B cell (primary cell): ENCODE results near the gene IQCM. TPM values are rescaled to one million over a fixed set of nuclear protein-coding genes. Genes with fewer than 3 reads are reported as not detected.

Source experiments
- ATAC-seq: fragments of 200-7000 bp; cut with Tn5 transposase; one replicate; pipeline ENCODE4 v1.10.0; 2021; ENCODE audit warnings: low read depth, mild to moderate bottlenecking, moderate number of reproducible peaks, moderate library complexity
- CTCF ChIA-PET: fragments of 350-600 bp; sonication (Branson Sonifier 250); formaldehyde crosslinking; loops from one replicate; lab custom pipeline; 2021; ENCODE audit warnings: antibody characterized with exemption, inconsistent platforms; lab: Charles Lee
- POLR2A ChIA-PET: fragments of 350-600 bp; sonication (Branson Sonifier 250); formaldehyde crosslinking; loops from one replicate; lab custom pipeline; 2021; ENCODE audit warnings: antibody characterized with exemption; lab: Charles Lee
- DNase-seq: peaks from one replicate; pipeline ENCODE4 v3.0.0; 2013
- H2AFZ ChIP-seq: 2 replicates; pipeline ENCODE4 v1.6.1; 2012; ENCODE audit warnings: mild to moderate bottlenecking, low read depth, low read length; ENCODE audit not compliant: insufficient read depth, poor library complexity, severe bottlenecking
- H3K27ac ChIP-seq, 2 donors: 1 replicate in 1 of 2; 2 replicates in 1 of 2; pipeline ENCODE4 v1.5.1; 2012 to 2013; ENCODE audit warnings: low read length in 2 of 2, mild to moderate bottlenecking in 2 of 2, moderate library complexity in 1 of 2
- H3K27me3 ChIP-seq, 4 experiments: fragments of 200-600 bp in 1 of 4; sonication (generic) in 1 of 4; replicated peaks in 1 of 4; 1 replicate in 2 of 4; 2 replicates in 2 of 4; pipeline versions ENCODE4 v1.6.1 to v1.7.0; 2013 to 2016; ENCODE audit warnings: low read length in 3 of 4, mild to moderate bottlenecking in 2 of 4, mixed read lengths in 1 of 4, moderate library complexity in 1 of 4; ENCODE audit not compliant: insufficient read depth in 4 of 4, control insufficient read depth in 3 of 4; ENCODE audit errors: control extremely low read depth in 1 of 4
- H3K36me3 ChIP-seq, 2 experiments: replicated peaks in 1 of 2; 1 replicate in 1 of 2; 2 replicates in 1 of 2; pipeline versions ENCODE4 v1.6.1 to v1.7.1; 2013; ENCODE audit warnings: low read length in 1 of 2; ENCODE audit not compliant: insufficient read depth in 2 of 2, control insufficient read depth in 1 of 2; ENCODE audit errors: control extremely low read depth in 1 of 2, extremely low read depth in 1 of 2
- H3K4me1 ChIP-seq, 2 donors: fragments of 200-600 bp in 1 of 2; sonication (generic) in 1 of 2; 1 replicate in 1 of 2; 2 replicates in 1 of 2; pipeline versions ENCODE4 v1.5.1 to v1.6.1; 2013 to 2017; ENCODE audit warnings: low read length in 2 of 2; ENCODE audit not compliant: control insufficient read depth in 2 of 2, insufficient read depth in 2 of 2
- H3K4me2 ChIP-seq: replicated peaks from 2 replicates; pipeline ENCODE3; 2012; ENCODE audit warnings: mild to moderate bottlenecking, low read depth, low read length; ENCODE audit not compliant: poor library complexity, severe bottlenecking
- H3K4me3 ChIP-seq, 5 experiments: fragments of 200-600 bp in 1 of 5; sonication (generic) in 1 of 5; 1 replicate in 3 of 5; 2 replicates in 2 of 5; pipeline versions ENCODE4 v1.5.1 to v1.7.0; 2011 to 2016; ENCODE audit warnings: low read length in 4 of 5, mild to moderate bottlenecking in 4 of 5, low read depth in 2 of 5, control low read depth in 1 of 5, moderate library complexity in 1 of 5; ENCODE audit not compliant: insufficient read depth in 1 of 5; ENCODE audit errors: control extremely low read depth in 1 of 5, extremely low read depth in 1 of 5
- H3K79me2 ChIP-seq: fragments of 200-600 bp; sonication (generic); one replicate; pipeline ENCODE4 v1.6.0; 2016; ENCODE audit warnings: low read length; ENCODE audit not compliant: control insufficient read depth, insufficient read depth
- H3K9ac ChIP-seq: fragments of 200-600 bp; sonication (generic); 2 replicates; pipeline ENCODE4 v1.6.1; 2017; ENCODE audit warnings: mild to moderate bottlenecking, low read length, moderate library complexity
- H3K9me3 ChIP-seq, 3 donors: one replicate each; pipeline versions ENCODE4 v1.6.1 to v1.7.1; 2013; ENCODE audit warnings: low read length in 2 of 3; ENCODE audit not compliant: control insufficient read depth in 2 of 3, insufficient read depth in 1 of 3; ENCODE audit errors: control extremely low read depth in 1 of 3
- H4K20me1 ChIP-seq: 2 replicates; pipeline ENCODE4 v1.6.0; 2012; ENCODE audit warnings: mild to moderate bottlenecking, low read length; ENCODE audit not compliant: insufficient read depth, control insufficient read depth, poor library complexity, severe bottlenecking
- H3K27ac Mint-ChIP-seq: one replicate; pipeline ENCODE4 v1.8.0; 2021; ENCODE audit warnings: mixed read lengths
- H3K27me3 Mint-ChIP-seq: one replicate; pipeline ENCODE4 v1.8.0; 2021; ENCODE audit warnings: mixed read lengths
- H3K4me1 Mint-ChIP-seq: one replicate; pipeline ENCODE4 v1.8.0; 2021; ENCODE audit warnings: mixed read lengths
- H3K4me3 Mint-ChIP-seq: one replicate; pipeline ENCODE4 v1.8.0; 2021; ENCODE audit warnings: mixed read lengths
- H3K9me3 Mint-ChIP-seq: one replicate; pipeline ENCODE4 v1.8.0; 2022; ENCODE audit warnings: mixed read lengths; ENCODE audit not compliant: insufficient read depth
- EZH2 ChIP-seq: IDR thresholded peaks from 2 replicates; pipeline ENCODE4 v1.6.1; 2012; ENCODE audit warnings: borderline replicate concordance, low read depth, mild to moderate bottlenecking, moderate library complexity, low read length; ENCODE audit not compliant: insufficient read depth, poor library complexity, severe bottlenecking
- WGBS: methylation state at CpG from one replicate; pipeline ENCODE4 v1.1.5; 2013; ENCODE audit warnings: missing lambda C conversion rate; ENCODE audit not compliant: insufficient coverage; 5-methylcytosine and 5-hydroxymethylcytosine counted together
- intact Hi-C: fragments of 100-400 bp; cut with micrococcal nuclease; formaldehyde crosslinking; loops from one replicate; pipeline ENCODE4 v1.10.0; 2022
- polyA plus RNA-seq: library from polyadenylated mRNA; depleted of rRNA; stranded (reverse); fragments of >200 nt; gene quantifications from 2 replicates; pipeline ENCODE4 v1.2.3, GENCODE V29; 2012
- total RNA-seq, 2 donors: library from RNA; stranded (reverse); fragments of 120-200 nt in 1 of 2; gene quantifications; 1 replicate in 1 of 2; 2 replicates in 1 of 2; pipeline versions ENCODE4 v1.2.3 to v1.2.4, GENCODE V29; 2013 to 2022
- TF ChIP-seq, protein P1 (sequence below): fragments of 200-600 bp; IDR thresholded peaks from one replicate; pipeline ENCODE4 v1.8.0; 2022; ENCODE audit warnings: antibody characterized with exemption, mild to moderate bottlenecking

The IQCM gene
- total and polyA plus RNA-seq, 2 donors (not counting 1 experiment from before 2014, with no cell fraction given), result not detected

DNA sequence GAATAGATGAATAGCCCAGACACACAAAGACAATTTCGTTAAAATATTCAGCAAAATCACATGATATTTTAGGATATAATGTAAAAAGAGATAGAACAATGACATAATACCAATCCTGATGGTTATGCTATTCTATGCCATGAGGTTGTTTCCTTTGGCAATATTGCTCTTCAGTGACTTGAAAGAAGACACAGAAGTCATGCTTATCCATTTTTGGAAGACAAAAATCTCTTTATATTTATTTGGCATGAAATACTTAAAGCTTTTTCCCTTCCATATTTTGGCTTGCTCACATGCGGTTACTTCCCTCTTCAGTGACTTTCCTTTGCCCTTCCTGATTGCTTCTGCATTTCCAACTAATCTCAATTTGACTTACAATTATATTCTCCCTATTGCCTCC, 314.8 kb downstream of the IQCM start:
- Mint-ChIP-seq H3K9me3 (peaks cover 9% of the 10 kb centered on the region), H3K27ac (no peak overlapping the region), H3K4me3 (no peak overlapping the region), H3K27me3 (no peaks in the 10 kb centered on the region), H3K4me1 (no peaks in the 10 kb centered on the region)
- no peak overlapping the region for H3K9ac ChIP-seq
- no peaks in the 10 kb centered on the region for H4K20me1 ChIP-seq
- H3K36me3 ChIP-seq, result no peaks in the 10 kb centered on the region
- no peak overlapping the region for H3K4me2 ChIP-seq
- H3K79me2 ChIP-seq, result no peaks in the 10 kb centered on the region
- no peak overlapping the region for H3K4me3 ChIP-seq
- H3K27me3 ChIP-seq, result no peaks in the 10 kb centered on the region
- no peak for DNase-seq
- no peaks in the 10 kb centered on the region for H3K9me3 ChIP-seq
- POLR2A ChIA-PET, result no interaction called here
- no peaks in the 10 kb centered on the region for H3K4me1 ChIP-seq
- no peak for TF ChIP-seq EZH2
- TF ChIP-seq, protein P1, sequence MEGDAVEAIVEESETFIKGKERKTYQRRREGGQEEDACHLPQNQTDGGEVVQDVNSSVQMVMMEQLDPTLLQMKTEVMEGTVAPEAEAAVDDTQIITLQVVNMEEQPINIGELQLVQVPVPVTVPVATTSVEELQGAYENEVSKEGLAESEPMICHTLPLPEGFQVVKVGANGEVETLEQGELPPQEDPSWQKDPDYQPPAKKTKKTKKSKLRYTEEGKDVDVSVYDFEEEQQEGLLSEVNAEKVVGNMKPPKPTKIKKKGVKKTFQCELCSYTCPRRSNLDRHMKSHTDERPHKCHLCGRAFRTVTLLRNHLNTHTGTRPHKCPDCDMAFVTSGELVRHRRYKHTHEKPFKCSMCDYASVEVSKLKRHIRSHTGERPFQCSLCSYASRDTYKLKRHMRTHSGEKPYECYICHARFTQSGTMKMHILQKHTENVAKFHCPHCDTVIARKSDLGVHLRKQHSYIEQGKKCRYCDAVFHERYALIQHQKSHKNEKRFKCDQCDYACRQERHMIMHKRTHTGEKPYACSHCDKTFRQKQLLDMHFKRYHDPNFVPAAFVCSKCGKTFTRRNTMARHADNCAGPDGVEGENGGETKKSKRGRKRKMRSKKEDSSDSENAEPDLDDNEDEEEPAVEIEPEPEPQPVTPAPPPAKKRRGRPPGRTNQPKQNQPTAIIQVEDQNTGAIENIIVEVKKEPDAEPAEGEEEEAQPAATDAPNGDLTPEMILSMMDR, result no peak
- ATAC-seq, result no peak
- intact Hi-C loops, result no loop called here
- H2AFZ ChIP-seq, result no peak overlapping the region
- H3K27ac ChIP-seq, result no peak overlapping the region
- WGBS, result no CpG with 5 or more reads among the region's 2 CpGs
- CTCF ChIA-PET, result no interaction called here

DNA sequence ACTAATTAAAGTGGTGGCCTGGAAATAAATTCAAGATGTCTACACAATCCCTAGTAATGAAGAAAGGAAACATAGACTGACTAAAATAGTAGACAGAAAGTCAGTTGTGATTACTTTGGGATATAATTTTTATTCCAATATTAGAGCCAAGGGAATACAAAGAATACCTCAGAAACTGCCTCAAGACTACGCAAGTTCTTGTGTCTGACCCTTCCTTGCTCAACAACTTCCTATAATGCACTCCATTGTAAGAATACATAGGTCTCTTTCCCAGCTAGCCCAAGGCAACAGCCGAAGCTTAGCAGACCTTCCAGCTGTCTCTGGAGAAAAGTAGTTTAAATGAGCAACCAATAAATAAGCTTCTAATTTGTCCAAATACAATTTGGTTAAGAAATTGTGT, 315.9 kb downstream of the IQCM start:
- H2AFZ ChIP-seq, result no peak overlapping the region
- no peaks in the 10 kb centered on the region for H3K4me1 Mint-ChIP-seq
- intact Hi-C loops, result no loop called here
- no peaks in the 10 kb centered on the region for H4K20me1 ChIP-seq
- no peaks in the 10 kb centered on the region for H3K36me3 ChIP-seq
- H3K4me3 Mint-ChIP-seq, result no peak overlapping the region
- ChIA-PET POLR2A (no interaction called here), CTCF (no interaction called here)
- H3K4me2 ChIP-seq, result no peak overlapping the region
- no peaks in the 10 kb centered on the region for H3K79me2 ChIP-seq
- H3K9me3 ChIP-seq, result no peaks in the 10 kb centered on the region
- no peaks in the 10 kb centered on the region for H3K27me3 Mint-ChIP-seq
- no peak for DNase-seq
- no peaks in the 10 kb centered on the region for H3K27me3 ChIP-seq
- no peak overlapping the region for H3K27ac Mint-ChIP-seq
- WGBS, result 86% methylated on average over 1 of the region's 2 CpGs
- no peak overlapping the region for H3K9ac ChIP-seq
- no peak for ATAC-seq
- H3K4me3 ChIP-seq, result no peak overlapping the region
- H3K9me3 Mint-ChIP-seq, result peaks cover 9% of the 10 kb centered on the region
- H3K27ac ChIP-seq, result no peak overlapping the region
- no peak for TF ChIP-seq EZH2
- TF ChIP-seq, protein P1, result no peak
- no peaks in the 10 kb centered on the region for H3K4me1 ChIP-seq
